Myocyte (in vitro differentiated cells): Measurements from ENCODE around the gene THRAP3. TPM values are rescaled to one million over a fixed set of nuclear protein-coding genes. Genes with fewer than 3 reads are reported as not detected.
"Not testable (repeated sequence)": the region's sequence is repeated elsewhere in the genome, so short reads cannot be mapped to it uniquely, and the experiment has no call there.

Experiments
- DNase-seq: peaks from one replicate; pipeline ENCODE4 v3.0.0-alpha.2; 2012; ENCODE audit warnings: low read depth
- total RNA-seq: library from RNA; depleted of rRNA; stranded (reverse); fragments of >200 nt; gene quantifications from 2 replicates; pipeline ENCODE4 v1.2.3, GENCODE V29; 2014

The THRAP3 gene
- total RNA-seq, 1 donor from 2014 or later, result 85.8 TPM

DNA sequence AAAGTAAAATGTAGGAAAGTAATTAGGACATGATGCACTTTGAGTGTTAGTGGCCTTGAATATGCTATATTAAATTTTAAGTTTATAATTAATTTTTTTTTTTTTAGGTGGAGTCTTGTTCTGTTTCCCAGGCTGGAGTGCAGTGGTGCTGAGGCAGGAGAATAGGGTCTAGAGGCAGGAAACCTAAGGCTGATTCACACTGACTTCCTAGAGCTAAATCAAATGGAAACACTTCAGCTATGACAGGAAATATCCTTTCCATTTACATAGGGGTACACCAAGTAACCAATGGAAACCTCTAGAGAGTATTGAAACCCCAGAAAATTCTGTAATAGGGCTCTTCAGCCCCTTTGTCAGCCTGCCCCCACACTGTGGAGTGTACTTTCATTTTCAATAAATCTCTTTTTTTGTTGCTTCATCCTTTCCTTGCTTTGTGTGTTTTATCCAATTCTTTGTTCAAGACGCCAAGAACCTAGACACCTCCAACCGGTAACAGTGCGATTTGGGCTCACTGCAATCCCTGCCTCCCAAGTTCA is 17.9 kb upstream of the THRAP3 start:
- DNase-seq, result no peak

DNA sequence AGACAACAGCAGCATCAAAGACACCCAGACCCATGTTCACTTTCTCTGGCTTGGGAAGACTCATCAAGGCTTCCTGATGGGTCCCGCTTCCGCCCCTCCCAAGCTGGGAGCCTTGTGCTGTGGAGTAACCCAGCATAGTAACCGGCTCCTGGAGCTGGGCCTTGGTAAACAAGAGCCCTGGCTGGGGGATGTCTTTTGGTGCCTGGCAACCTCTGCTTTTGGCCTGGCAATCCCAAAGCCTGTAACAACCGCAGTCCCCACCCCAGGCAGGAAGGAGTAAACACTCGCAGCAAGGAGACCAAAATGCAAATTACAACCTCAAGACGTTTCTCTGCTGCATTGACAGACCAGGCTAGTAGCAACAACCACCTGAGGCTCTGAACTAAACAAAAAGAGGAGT is 16.9 kb upstream of the THRAP3 start:
- DNase-seq, result peak; percentile 77

DNA sequence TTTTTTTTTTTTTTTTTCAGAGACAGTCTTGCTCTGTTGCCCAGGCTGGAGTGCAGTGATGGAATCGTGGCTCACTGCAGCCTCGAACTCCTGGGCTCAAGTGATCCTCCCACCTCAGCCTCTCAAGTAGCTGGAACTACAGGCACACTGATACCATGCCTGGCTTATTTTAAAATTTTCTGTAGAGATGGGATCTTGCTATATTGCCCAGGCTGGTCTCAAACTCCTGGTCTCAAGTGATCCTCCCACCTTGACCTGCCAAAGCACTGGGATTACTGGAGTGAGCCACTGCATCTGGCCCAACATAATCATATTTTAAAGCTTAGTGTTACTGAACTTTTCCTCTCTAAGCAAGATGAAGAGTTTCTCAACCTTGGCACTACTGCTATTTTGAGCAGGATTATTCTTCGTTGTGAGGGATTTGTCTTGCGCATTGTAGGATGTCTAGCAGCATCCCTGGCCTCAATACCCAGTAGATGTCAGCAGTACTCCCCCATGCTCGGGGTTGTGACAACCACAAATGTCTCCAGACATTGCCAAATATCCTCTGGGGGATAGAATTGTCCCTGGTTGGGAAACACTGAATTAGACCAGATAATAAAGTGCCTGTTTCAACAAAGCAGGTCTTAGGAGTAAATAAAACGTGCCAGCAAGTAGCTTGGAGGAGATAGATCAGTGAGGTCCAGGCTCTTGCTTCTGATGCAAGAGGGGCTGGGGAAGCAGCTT is 15.1 kb upstream of the THRAP3 start:
- DNase-seq, result no peak

GRCh38 chr1:36211307-36211706 is 12.9 kb upstream of the THRAP3 start:
- no peak for DNase-seq

DNA sequence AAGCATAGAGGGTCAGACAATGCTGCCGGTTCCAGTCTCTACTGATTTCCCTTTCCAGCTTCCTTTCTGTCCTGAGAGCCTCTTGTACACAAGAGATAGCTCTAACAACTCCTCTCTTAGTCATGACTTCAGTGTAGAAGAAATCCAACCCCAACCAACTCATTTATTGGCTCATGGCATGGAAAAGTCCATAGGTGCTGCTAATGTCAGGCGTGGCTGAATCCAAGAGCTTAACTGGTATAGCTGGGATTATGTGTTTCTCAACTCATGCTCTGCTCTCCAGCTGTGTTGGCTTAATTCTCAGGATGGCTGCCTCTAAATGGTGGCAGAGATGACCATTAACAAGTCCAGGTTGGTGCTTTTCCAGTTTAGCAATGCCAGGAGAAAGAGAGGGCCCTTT is 12.4 kb upstream of the THRAP3 start:
- no peak for DNase-seq

DNA sequence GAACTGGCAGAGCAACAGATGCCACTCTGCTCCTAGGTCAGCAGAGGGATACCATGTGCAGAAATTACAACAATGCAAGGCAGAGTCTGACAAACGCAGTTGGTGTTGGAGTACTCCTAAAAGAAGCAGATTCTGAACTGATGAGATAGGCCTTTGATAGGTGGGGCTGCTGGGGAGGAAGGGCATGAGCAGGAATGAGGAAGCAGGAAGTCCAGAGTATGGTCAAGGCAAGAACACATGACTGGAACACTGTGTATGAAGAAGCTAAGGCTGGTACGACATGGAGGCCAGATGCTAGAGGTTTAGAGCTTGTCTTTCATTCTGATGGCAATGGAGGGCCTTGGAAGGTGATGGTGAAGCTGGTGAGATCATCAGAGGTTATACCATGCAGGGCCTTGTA is 11.5 kb upstream of the THRAP3 start:
- DNase-seq, result no peak

DNA sequence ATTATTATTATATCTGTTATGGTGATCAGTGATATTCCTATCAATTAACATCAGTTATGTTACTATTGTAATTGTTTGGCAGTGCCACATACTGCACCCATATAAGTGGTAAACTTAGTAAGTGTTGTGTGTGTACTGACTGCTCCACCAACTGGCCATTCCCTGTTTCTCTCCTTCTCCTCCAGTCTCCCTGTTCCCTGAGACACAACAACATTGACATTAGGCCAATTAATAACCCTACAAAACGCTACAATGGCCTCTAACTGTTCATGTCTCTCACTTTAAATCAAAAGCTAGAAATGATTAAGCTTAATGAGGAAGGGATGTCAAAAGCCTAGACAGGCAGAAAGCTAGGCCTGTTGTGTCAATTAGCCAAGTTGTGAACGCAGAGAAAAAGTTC is 6.6 kb upstream of the THRAP3 start:
- DNase-seq, result peak; percentile 67

DNA sequence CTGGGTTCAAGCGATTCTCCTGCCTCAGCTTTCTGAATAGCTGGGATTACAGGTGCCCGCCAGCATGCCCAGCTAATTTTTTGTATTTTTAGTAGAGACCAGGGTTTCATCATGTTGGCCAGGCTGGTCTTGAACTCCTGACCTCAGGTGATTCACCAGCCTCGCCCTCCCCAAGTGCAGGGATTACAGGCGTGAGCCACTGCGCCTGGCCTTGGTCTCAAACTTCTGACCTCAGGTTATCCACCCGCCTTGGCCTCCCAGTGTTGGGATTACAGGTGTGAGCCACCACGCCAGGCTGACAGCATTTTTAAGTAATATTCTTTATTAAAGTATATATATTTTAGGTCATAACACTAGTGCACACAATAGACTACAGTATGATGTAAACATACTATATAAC is 2.3 kb upstream of the THRAP3 start:
- DNase-seq, result not testable (repeated sequence)

GRCh38 chr1:36222481-36223380 is 1.5 kb upstream of the THRAP3 start:
- DNase-seq, result no peak

DNA sequence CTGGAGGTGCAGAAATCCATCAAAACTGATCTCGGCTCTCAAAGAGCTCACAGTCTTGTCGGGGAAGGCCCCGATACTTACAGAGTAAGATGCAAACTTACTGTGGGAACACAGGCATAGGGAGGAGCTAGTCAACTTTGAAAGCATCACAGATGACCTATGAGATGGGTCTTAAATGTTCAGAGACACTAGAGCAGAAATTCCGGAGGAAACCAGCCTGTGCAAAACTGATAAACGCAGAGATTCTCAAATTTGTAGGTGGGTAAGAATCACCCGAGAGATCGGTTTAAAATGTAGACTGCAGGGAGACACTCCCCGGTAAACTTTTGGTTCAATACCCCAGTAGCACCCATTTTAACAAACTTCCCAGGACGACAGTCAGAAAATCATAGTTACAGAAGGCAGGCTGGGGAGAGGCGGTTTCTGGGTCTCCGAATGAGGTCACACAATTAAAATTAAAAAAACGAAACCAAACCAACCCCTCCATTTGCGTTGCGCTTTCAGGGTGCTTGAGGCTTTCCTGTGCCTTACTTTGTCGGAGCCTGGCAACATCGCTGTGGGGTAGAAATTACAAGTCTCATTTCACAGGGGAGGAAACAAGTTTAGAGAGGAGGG is 755 bp upstream of the THRAP3 start:
- DNase-seq, result peak; percentile 56

GRCh38 chr1:36224537-36225282 is 467 bp downstream of the THRAP3 start:
- peak; percentile 91 for DNase-seq

DNA sequence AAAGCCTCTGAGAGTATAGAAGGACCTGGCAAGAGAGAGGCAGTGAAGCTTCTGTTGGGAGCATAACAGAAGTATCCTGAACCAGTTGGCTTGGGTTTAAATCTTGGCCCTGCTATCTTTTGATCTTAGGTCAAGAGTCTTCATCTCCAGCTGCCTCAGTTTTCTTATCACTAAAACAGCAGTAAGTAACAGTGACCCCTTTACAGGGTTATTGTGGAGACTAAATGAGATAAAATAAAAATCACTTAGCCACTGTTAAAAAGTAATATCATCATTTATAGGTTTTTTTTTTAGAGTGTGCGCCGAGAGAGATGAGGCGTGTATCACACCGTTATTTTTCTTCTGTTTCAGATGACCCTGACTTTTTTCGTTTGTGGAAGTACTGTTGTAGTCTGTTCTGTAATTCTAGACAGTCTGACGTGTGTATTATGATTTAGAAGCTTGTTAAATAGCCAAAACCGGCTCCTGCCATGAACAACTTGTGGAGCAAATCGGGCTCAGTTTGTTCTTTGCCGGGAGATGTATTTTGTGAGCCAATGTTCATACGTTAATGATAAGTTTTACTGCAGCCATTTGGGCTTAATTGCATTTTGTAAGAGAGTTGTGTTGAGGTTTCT is 1.1 kb downstream of the THRAP3 start:
- peak; percentile 20 for DNase-seq

- DNase-seq, result not testable (repeated sequence)
Measured at GRCh38 chr1:36230279-36230678, 6.0 kb downstream of the THRAP3 start.

GRCh38 chr1:36231191-36231590 is 6.9 kb downstream of the THRAP3 start:
- no peak for DNase-seq

DNA sequence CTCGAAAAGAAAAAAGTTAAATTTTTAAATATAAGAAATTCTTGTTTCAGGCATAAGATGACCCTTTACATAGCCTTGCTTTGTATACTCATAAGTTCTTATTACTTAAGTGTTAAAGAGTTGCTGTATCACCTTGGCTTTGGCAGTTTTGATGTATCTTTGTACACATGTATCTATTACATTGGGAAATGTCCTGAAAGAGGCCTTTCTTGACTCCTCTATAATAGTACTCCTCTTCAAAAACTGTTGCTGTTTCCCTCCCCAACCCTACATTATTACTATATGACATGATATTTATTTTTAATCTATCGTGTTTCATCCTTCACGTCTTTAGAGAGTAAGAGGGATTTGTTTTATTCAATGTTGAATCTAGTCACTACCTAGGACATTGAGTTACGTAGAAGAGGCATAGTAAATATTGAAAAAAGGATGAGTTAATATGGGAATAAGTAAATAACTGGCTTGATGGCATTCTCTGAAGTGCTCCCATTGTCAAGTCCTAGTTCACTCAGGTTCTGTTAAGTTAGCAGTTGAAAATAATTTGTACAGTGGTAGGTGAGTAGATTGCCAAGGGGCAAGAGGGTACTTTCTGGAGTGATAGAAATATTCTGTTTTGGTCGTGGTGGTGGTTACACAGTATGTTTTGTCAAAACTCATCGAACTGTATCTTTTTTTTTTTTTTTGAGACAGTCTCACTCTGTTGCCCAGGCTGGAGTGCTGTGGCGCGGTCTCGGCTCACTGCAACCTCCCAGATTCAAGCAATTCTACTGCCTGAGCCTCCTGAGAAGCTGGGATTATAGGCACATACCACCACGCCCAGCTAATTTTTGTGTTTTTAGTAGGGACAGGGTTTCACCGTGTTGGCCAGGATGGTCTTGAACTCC is 8.2 kb downstream of the THRAP3 start:
- no peak for DNase-seq

DNA sequence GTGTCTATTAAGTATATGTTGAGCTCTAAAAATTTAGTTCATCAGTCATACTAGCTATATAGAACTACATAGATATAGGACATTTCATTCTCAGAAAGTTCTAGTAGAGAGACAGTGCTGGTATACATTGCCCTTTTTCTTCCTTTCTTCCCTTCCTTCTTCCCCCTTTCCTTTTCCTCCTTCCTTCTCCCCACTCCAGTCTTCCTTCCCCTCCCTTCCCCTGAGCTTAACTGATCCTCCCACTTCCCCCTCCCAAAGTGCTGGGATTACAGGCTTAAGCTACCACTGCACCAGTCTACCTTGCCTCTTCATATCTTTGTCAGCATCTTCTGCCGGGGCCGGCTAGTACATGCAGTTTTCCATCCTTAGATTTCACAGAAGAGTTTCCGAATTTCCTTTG is 12.1 kb downstream of the THRAP3 start:
- no peak for DNase-seq

- DNase-seq, result peak; percentile 89
Measured at GRCh38 chr1:36238433-36238832, 14.2 kb downstream of the THRAP3 start.

- DNase-seq, result peak; percentile 64
Measured at GRCh38 chr1:36239941-36240637, 15.8 kb downstream of the THRAP3 start.

DNA sequence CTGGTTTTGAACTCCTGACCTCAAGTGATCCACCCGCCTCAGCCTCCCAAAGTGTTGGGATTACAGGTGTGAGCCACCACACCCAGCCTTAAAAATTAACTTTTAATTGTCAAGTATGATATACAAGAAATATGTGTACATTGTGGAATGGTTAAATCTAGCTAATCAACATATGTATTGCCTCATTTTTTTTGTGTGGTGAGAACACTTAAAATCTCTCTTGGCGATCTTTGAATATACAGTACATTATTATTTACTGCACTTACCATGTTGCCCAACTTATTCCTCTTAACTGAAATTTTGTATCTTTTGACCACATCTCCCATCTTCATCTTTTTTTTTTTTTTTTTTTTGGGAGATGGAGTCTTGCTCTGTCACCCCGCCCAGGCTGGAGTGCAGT is 23.3 kb downstream of the THRAP3 start:
- DNase-seq, result no peak
